SK-N-MC (cell line): ENCODE measurements around the gene LEFTY1.
"Not testable (repeated sequence)": the region's sequence is repeated elsewhere in the genome, so short reads cannot be mapped to it uniquely, and the experiment has no call there.

Experiments
- DNase-seq: peaks from one replicate; pipeline ENCODE4 v3.0.0-alpha.2; 2011; ENCODE audit warnings: low read depth, low spot score
- H3K27ac ChIP-seq: fragments of 200-600 bp; sonication (generic); 2 replicates; pipeline ENCODE4 v1.5.1; 2016; ENCODE audit warnings: mixed run types
- H3K36me3 ChIP-seq: fragments of 200-600 bp; sonication (generic); 2 replicates; pipeline ENCODE4 v1.6.1; 2017; ENCODE audit warnings: antibody characterized with exemption, low read length, mixed read lengths; ENCODE audit not compliant: insufficient read depth
- H3K4me3 ChIP-seq: fragments of 200-600 bp; sonication (generic); 2 replicates; pipeline ENCODE4 v1.5.1; 2016
- H3K9ac ChIP-seq: fragments of 200-600 bp; sonication (generic); 2 replicates; pipeline ENCODE4 v1.8.0; 2017; ENCODE audit warnings: mixed run types, mixed read lengths; ENCODE audit not compliant: insufficient read length
- H3K9me3 ChIP-seq: fragments of 200-600 bp; sonication (generic); 2 replicates; pipeline ENCODE4 v1.6.1; 2017; ENCODE audit warnings: low read depth, mild to moderate bottlenecking, antibody characterized with exemption, low read length, moderate library complexity, mixed read lengths
- EZH2 ChIP-seq: fragments of 200-600 bp; sonication (generic); IDR thresholded peaks from one replicate; pipeline ENCODE4 v1.6.1; 2017; ENCODE audit warnings: antibody characterized with exemption
- FOXP2 ChIP-seq: optimal IDR thresholded peaks from 2 replicates; pipeline ENCODE3; 2011; ENCODE audit warnings: mild to moderate bottlenecking, moderate library complexity; ENCODE audit not compliant: insufficient read depth; ENCODE audit errors: extremely low read length, control extremely low read depth
- POLR2AphosphoS5 ChIP-seq: IDR thresholded peaks from 2 replicates; pipeline ENCODE4 v1.6.1; 2012; ENCODE audit warnings: mild to moderate bottlenecking, low read depth, low read length, borderline replicate concordance

The LEFTY1 gene

GRCh38 chr1:225838793-225839192 is 50.2 kb downstream of the LEFTY1 start:
- Histone ChIP-seq H3K9ac (no peak overlapping the region), H3K9me3 (no peaks in the 10 kb centered on the region), H3K36me3 (no peaks in the 10 kb centered on the region), H3K27ac (no peak overlapping the region), H3K4me3 (no peak overlapping the region)
- DNase-seq = no peak
- TF ChIP-seq FOXP2 (no peak), EZH2 (no peak), POLR2AphosphoS5 (no peak)

DNA sequence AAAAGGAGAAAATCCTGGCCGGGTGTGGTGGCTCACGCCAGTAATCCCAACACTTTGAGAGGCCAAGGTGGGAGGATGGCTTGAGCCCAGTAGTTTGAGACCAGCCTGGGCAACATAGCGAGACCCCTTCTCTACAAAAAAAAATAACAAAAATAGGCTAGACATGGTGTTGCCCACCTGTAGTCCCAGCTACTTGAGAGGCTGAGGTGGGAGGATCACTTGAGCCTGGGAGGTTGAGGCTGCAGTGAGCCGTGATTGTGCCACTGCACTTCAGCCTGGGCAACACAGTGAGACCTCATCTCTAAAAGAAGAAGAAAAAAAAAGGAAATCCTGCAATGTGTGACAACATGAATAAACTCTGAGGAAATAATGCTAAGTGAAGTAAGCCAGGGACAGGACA is 52.6 kb downstream of the LEFTY1 start:
- not testable (repeated sequence) for H3K4me3 ChIP-seq, H3K9me3 ChIP-seq, H3K27ac ChIP-seq, H3K36me3 ChIP-seq, DNase-seq, H3K9ac ChIP-seq
